Naive B cell (primary cell): ENCODE results near the gene FMNL2. TPM values are rescaled to one million over a fixed set of nuclear protein-coding genes. Genes with fewer than 3 reads are reported as not detected.

Source experiments
- ATAC-seq, 2 donors: fragments of 150-1000 bp; cut with Tn5 transposase; 2 replicates each; pipeline ENCODE4 v1.10.0; 2021; ENCODE audit warnings: low read depth in 2 of 2, mild to moderate bottlenecking in 2 of 2, moderate library complexity in 2 of 2
- DNase-seq: peaks from one replicate; pipeline ENCODE4 v3.0.0; 2022
- H3K27ac Mint-ChIP-seq, 6 donors: one replicate each; pipeline ENCODE4 v1.8.0; 2020 to 2022; ENCODE audit warnings: mild to moderate bottlenecking in 6 of 6, mixed read lengths in 6 of 6, moderate library complexity in 5 of 6, inconsistent platforms in 2 of 6
- H3K27me3 Mint-ChIP-seq, 3 donors: one replicate each; pipeline ENCODE4 v1.8.0; 2021 to 2022; ENCODE audit warnings: mixed read lengths in 3 of 3, mild to moderate bottlenecking in 1 of 3
- H3K36me3 Mint-ChIP-seq, 2 donors: one replicate each; pipeline ENCODE4 v1.8.0; 2020 to 2022; ENCODE audit warnings: mixed read lengths in 2 of 2, inconsistent platforms in 1 of 2, mild to moderate bottlenecking in 1 of 2
- H3K4me1 Mint-ChIP-seq, 3 donors: one replicate each; pipeline ENCODE4 v1.8.0; 2020 to 2022; ENCODE audit warnings: mixed read lengths in 3 of 3, inconsistent platforms in 1 of 3, mild to moderate bottlenecking in 1 of 3, moderate library complexity in 1 of 3
- H3K4me3 Mint-ChIP-seq, 8 donors: one replicate each; pipeline ENCODE4 v1.8.0; 2020 to 2022; ENCODE audit warnings: mild to moderate bottlenecking in 8 of 8, mixed read lengths in 8 of 8, moderate library complexity in 8 of 8, inconsistent platforms in 2 of 8
- H3K9me3 Mint-ChIP-seq, 7 donors: one replicate each; pipeline ENCODE4 v1.8.0; 2020 to 2022; ENCODE audit warnings: mixed read lengths in 7 of 7, mild to moderate bottlenecking in 5 of 7, inconsistent platforms in 2 of 7, moderate library complexity in 1 of 7
- polyA plus RNA-seq, 6 donors: library from polyadenylated mRNA; unstranded; fragments of 300-500 nt; fragmentation: Illumina TruSeq; gene quantifications; one replicate each; pipeline ENCODE4 v1.2.3, GENCODE V29; 2021; ENCODE audit warnings: low read depth in 6 of 6

The FMNL2 gene
- polyA plus RNA-seq, 6 donors from 2014 or later, result 0.08 to 1.4 (median 0.61) TPM

DNA sequence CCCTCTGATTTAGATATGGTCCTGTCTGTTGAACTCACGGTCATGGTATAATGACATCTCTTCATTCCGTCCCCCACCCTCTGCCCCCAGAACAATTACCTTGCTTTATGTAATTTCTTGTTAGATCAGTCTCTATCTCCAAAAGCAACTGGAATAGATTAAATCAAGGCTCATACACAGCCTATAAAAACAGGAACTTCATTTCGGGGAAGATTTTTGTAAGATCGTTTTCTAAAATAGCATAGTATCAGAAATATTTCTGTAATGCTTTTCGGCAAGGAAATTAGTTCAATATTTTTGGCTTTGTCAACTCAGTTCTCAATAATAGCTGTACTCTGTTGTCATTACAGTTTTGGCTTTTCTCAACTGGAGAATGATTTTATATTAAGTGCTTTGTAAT is 157.2 kb downstream of the FMNL2 start:
- H3K36me3 Mint-ChIP-seq, result no peaks in the 10 kb centered on the region
- no peak overlapping the region for H3K27ac Mint-ChIP-seq
- no peak overlapping the region for H3K4me3 Mint-ChIP-seq
- peaks cover 0 to 13% (median 4%) of the 10 kb centered on the region in 3 donors for H3K4me1 Mint-ChIP-seq
- peaks cover 0 to 5% (median 0%) of the 10 kb centered on the region in 7 donors for H3K9me3 Mint-ChIP-seq
- H3K27me3 Mint-ChIP-seq, result peaks cover 0 to 5% (median 4%) of the 10 kb centered on the region in 3 donors
- ATAC-seq (no peak), DNase-seq (no peak)

DNA sequence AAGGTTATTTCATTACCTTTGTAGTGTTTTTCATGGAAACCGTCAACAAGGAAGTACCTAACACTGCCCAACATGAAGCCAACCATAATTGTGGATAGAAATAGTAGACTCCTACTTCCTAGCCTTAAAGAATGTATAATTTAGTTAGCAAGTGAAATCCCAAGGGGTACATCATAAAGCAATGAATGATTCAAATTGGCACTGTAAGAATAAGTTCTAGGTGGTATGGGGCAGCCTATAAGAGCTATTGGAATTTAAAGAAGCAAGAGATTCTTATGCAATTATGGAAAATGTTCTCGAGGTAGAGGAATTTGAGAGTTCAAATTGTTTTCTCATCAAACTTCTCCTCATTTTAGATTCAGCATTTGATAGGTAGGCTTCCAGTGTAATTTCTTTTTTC is 157.9 kb downstream of the FMNL2 start:
- no peaks in the 10 kb centered on the region for H3K36me3 Mint-ChIP-seq
- H3K9me3 Mint-ChIP-seq, result peaks cover 0 to 9% (median 0%) of the 10 kb centered on the region in 7 donors
- H3K4me1 Mint-ChIP-seq, result peaks cover 0 to 13% (median 4%) of the 10 kb centered on the region in 3 donors
- H3K4me3 Mint-ChIP-seq, result no peak overlapping the region
- DNase-seq (no peak), ATAC-seq (no peak)
- peaks cover 0 to 5% (median 4%) of the 10 kb centered on the region in 3 donors for H3K27me3 Mint-ChIP-seq
- no peak overlapping the region for H3K27ac Mint-ChIP-seq

DNA sequence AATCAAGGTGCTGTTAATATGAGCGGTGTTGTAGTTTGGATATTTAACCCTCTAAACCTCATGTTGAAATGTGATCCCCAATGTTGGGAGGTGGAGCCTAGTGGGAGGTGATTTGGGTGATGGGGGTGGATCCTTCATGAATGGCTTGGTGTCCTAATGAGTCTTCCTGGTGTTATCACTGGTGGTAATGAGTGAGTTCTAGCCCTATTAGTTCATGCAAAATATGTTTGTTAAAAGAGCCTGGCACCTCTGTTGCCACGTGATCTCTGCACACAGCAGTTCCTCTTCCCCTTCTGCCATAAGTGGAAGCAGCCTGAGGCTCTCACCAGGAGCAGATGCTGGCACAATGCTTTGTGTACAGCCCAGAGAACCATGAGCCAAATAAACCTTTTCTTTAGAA is 158.4 kb downstream of the FMNL2 start:
- Mint-ChIP-seq H3K27ac (peak overlapping the region in 1 of 6 donors; percentile 37), H3K36me3 (no peaks in the 10 kb centered on the region), H3K4me1 (peaks cover 0 to 13% (median 4%) of the 10 kb centered on the region in 3 donors), H3K27me3 (peaks cover 0 to 5% (median 4%) of the 10 kb centered on the region in 3 donors), H3K9me3 (peaks cover 0 to 9% (median 0%) of the 10 kb centered on the region in 7 donors), H3K4me3 (no peak overlapping the region)
- DNase-seq (no peak), ATAC-seq (no peak)

DNA sequence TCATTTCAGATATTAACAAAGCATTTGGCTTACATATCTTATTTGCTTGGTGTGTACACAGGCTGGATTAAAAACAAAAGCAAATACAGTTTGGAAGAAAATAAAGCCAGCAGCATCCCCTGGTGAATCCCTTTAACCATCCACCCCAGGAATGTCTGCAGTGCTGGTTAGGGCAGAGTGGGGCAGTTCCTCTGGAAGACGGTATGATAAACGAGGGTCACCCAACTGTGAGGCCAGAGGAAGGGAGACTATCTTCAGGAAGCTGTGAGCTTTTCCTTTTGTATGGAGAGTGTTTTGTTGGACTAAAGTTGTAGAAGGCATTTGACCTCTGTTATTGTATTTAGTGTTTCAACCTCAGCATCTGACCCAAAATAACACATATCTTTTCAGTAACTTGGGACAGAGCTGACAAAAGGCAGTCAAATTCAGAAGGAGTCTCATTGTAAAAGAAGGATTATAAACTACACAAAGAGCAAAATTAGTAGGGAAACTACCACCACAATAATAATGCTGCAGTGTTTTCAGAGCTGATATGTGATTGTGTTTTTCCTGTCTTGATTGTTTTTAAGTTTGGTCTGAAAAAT is 159.1 kb downstream of the FMNL2 start:
- Mint-ChIP-seq H3K36me3 (no peaks in the 10 kb centered on the region), H3K4me3 (no peak overlapping the region), H3K27me3 (peaks cover 0 to 5% (median 4%) of the 10 kb centered on the region in 3 donors), H3K27ac (no peak overlapping the region), H3K4me1 (peaks cover 0 to 13% (median 4%) of the 10 kb centered on the region in 3 donors), H3K9me3 (peaks cover 0 to 9% (median 0%) of the 10 kb centered on the region in 7 donors)
- DNase-seq, result no peak
- no peak for ATAC-seq

DNA sequence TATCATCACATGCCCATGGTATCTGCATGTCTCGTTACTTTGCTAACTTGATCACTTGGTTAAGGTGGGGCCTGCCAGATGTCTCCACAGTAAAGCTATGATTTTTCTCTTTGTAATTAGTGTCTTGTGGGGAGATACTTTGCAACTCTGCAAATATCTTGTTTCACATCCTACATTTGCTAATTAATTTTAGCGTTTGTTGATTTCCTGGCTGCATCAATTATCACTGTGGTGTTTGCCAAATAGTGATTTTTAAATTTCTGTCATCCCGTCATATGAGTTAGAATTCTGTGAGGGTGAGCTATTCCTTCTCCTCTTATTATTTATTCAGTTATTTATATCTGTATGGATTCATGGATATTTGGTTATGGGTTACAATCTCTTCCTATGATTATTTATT is 161.4 kb downstream of the FMNL2 start:
- peaks cover 0 to 5% (median 0%) of the 10 kb centered on the region in 3 donors for H3K27me3 Mint-ChIP-seq
- no peaks in the 10 kb centered on the region for H3K36me3 Mint-ChIP-seq
- DNase-seq, result no peak
- ATAC-seq, result no peak
- peaks cover 2 to 13% (median 4%) of the 10 kb centered on the region in 3 donors for H3K4me1 Mint-ChIP-seq
- no peak overlapping the region for H3K27ac Mint-ChIP-seq
- peaks cover 0 to 9% (median 0%) of the 10 kb centered on the region in 7 donors for H3K9me3 Mint-ChIP-seq
- no peak overlapping the region for H3K4me3 Mint-ChIP-seq

DNA sequence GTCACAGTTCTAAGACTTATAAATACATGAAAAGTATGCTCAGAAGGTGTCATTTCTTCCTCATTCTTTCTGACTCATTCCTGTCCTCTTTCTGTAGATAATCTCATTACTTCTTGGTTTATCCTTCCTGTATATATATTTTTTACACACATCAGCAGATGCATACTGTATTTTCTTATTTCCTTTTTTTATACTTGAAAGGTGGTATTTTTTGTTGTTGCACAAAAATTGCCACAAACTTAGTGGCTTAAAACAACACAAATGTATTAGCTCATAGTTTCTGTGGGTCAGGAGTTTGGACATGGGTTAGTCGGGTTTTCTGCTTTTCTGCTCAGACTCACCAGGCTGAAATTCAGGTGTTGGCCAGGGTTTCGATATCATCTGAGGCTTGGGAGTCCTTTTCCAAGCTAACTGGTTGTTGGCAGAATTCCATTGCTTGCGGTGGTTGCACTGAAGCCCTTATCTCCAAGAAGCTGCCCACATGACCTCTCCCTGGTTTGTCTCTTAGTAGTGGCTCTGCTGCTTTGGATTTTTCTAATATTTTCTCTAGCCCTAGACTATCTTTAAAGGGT is 162.6 kb downstream of the FMNL2 start:
- H3K4me3 Mint-ChIP-seq, result no peak overlapping the region
- peaks cover 0 to 5% (median 0%) of the 10 kb centered on the region in 3 donors for H3K27me3 Mint-ChIP-seq
- DNase-seq (no peak), ATAC-seq (no peak)
- H3K9me3 Mint-ChIP-seq, result peaks cover 0 to 9% (median 0%) of the 10 kb centered on the region in 7 donors
- no peak overlapping the region for H3K27ac Mint-ChIP-seq
- H3K4me1 Mint-ChIP-seq, result peaks cover 2 to 8% (median 4%) of the 10 kb centered on the region in 3 donors
- no peaks in the 10 kb centered on the region for H3K36me3 Mint-ChIP-seq

DNA sequence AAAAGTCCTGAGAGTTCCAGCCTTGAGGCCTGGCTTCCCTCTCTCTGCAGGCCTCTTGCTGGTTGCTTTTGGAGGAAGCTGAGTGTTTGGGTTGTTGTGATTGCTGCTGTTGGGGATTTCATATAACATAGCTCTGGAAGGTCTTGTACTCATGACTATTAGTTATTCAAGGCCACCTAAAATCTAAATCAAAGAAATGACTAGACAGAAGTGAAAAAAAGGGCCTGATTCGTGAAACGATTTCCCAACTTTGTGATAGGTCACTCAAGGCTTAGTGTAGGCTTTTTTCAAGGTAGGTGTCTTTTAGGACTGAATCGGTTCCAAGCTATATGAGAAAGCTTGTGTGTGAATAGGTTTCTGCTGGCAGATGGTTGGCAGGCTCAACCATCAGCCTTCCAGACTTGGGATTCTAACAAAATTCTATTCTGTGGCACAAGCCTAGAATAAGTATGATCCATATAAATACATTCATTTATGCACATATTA is 164.4 kb downstream of the FMNL2 start:
- Mint-ChIP-seq H3K4me3 (peak overlapping the region in 1 of 8 donors; percentile 0), H3K27me3 (no peaks in the 10 kb centered on the region), H3K27ac (no peak overlapping the region), H3K36me3 (no peaks in the 10 kb centered on the region), H3K4me1 (peaks cover 0 to 2% (median 0%) of the 10 kb centered on the region in 3 donors), H3K9me3 (peaks cover 0 to 9% (median 0%) of the 10 kb centered on the region in 7 donors)
- no peak for DNase-seq
- ATAC-seq, result no peak

DNA sequence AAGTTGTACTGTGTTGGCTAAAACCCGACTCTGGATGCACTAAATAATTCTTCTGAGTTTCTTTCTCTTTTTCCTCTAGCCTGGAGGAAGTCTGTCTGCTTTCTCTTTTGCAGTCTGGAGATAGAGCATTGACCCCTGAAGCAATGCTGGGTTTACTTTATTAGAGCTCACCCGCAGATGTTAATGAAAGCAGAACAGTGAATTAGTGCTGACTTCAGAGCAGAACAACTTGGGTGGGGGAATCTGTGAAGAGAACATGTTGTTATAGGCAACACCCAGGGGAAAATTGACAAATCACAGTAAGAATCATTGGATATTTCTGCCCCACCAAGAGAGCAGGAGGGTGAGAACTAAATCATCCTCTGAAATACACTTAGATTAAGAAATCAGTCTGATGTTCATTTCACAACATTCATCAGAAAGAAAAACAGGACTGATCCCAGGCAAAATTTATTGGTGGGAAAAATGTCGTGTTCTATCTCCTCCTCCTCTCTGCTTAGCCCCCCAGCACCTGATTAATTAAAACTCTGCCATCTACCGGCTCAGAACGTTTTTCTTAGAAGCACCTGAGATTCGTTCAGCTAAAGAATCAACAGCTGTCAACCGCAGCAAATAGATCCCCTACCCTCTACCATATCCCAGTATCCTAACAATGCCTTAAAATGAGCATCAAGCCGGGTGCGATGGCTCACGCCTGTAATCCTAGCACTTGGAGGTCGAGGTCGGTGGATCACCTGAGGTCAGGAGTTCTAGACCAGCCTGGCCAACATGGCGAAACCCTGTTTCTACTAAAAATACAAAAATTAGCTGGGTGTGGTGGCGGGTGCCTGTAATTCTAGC is 165.1 kb downstream of the FMNL2 start:
- H3K4me1 Mint-ChIP-seq, result peaks cover 0 to 2% (median 0%) of the 10 kb centered on the region in 3 donors
- no peaks in the 10 kb centered on the region for H3K27me3 Mint-ChIP-seq
- DNase-seq (no peak), ATAC-seq (peak; percentile 14 to 58)
- peaks cover 0 to 9% (median 0%) of the 10 kb centered on the region in 7 donors for H3K9me3 Mint-ChIP-seq
- no peaks in the 10 kb centered on the region for H3K36me3 Mint-ChIP-seq
- peak overlapping the region in 1 of 8 donors; percentile 0 for H3K4me3 Mint-ChIP-seq
- no peak overlapping the region for H3K27ac Mint-ChIP-seq

DNA sequence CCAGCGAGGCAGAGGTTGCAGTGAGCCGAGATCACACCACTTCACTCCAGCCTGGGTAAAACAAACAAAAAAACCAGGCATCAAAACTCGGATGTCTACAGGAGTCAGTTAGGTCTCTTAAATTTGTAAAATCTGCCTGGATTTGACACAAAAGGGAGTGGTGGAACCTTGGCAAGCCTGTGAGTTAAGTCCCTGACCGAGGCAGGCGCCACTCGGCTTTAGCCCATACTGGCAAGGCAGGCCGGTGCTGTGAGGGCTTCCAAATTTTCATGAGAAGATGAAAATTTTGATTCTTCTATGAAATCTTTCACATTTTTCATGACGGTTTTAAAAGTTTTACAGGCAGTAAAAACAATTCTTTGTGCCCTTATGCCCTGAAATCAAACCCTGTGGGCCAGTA is 165.8 kb downstream of the FMNL2 start:
- Mint-ChIP-seq H3K4me3 (no peak overlapping the region), H3K27me3 (no peaks in the 10 kb centered on the region), H3K9me3 (peaks cover 0 to 9% (median 0%) of the 10 kb centered on the region in 7 donors), H3K27ac (no peak overlapping the region), H3K36me3 (no peaks in the 10 kb centered on the region), H3K4me1 (peaks cover 0 to 2% (median 0%) of the 10 kb centered on the region in 3 donors)
- ATAC-seq (no peak), DNase-seq (no peak)

DNA sequence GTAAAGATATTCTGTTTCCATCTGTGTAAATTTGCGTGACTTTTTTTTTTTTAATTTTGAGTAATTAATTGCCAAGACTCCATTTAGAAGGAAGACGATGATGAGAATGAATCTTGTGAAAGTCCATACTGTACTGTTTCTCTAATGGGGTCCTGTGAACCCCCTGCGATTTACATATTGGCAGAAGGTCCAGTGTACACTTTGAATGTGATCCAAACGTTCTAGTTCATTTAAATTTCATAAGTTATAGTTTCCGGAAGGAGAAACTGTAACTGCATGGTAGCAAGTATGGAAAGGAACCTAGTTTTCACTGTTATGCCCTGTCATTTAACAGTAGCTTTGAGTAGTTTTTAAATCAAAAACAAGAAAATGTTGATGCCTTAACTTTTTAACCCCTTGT is 166.7 kb downstream of the FMNL2 start:
- ATAC-seq (no peak), DNase-seq (no peak)
- H3K27me3 Mint-ChIP-seq, result no peaks in the 10 kb centered on the region
- peaks cover 0 to 2% (median 0%) of the 10 kb centered on the region in 3 donors for H3K4me1 Mint-ChIP-seq
- no peak overlapping the region for H3K4me3 Mint-ChIP-seq
- no peak overlapping the region for H3K27ac Mint-ChIP-seq
- peaks cover 0 to 8% (median 0%) of the 10 kb centered on the region in 7 donors for H3K9me3 Mint-ChIP-seq
- no peaks in the 10 kb centered on the region for H3K36me3 Mint-ChIP-seq

DNA sequence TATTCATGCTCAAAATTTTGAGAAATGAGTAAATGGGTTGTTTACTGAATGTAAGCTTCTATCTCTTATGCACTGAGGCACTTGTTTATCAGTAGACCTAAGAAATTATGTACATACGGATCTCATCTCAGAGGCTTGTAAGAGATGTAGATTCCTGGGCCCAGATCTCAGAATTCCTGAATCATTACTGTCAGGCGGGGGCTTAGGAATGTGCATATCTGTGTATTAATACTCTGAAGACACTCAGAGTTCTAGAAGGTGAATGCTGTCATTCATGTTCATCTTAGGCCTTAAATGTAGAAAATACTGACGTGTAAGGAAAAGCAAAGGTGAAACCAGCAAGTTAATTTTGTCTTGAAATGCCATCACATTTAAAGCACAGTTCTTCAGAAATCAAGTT is 169.6 kb downstream of the FMNL2 start:
- H3K36me3 Mint-ChIP-seq, result no peaks in the 10 kb centered on the region
- no peak overlapping the region for H3K27ac Mint-ChIP-seq
- ATAC-seq, result no peak
- no peak for DNase-seq
- peaks cover 0 to 1% (median 0%) of the 10 kb centered on the region in 7 donors for H3K9me3 Mint-ChIP-seq
- no peaks in the 10 kb centered on the region for H3K27me3 Mint-ChIP-seq
- peaks cover 0 to 2% (median 0%) of the 10 kb centered on the region in 3 donors for H3K4me1 Mint-ChIP-seq
- no peak overlapping the region for H3K4me3 Mint-ChIP-seq

DNA sequence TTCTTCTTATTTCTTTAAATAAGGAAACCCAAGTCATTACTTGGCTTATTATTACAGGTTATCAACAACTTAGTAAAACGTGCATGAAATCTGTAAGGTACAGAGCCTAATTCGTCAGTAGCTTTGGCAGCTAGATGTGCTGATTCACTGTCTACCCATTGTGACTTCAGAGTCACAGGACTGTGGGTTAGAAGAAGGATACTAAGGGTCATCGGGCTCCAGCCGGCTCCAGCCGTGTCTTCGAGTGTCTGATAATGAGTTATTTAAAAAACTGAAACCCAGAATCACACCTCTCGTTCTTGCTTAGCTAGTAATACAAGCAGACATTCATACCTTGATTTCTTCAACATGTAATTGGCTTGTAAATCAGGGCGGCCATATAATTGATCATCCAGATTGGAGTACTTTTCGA is 170.5 kb downstream of the FMNL2 start:
- Mint-ChIP-seq H3K4me1 (no peaks in the 10 kb centered on the region), H3K9me3 (peaks cover 0 to 1% (median 0%) of the 10 kb centered on the region in 7 donors), H3K27me3 (no peaks in the 10 kb centered on the region), H3K36me3 (no peaks in the 10 kb centered on the region), H3K27ac (no peak overlapping the region), H3K4me3 (no peak overlapping the region)
- DNase-seq (no peak), ATAC-seq (no peak)

DNA sequence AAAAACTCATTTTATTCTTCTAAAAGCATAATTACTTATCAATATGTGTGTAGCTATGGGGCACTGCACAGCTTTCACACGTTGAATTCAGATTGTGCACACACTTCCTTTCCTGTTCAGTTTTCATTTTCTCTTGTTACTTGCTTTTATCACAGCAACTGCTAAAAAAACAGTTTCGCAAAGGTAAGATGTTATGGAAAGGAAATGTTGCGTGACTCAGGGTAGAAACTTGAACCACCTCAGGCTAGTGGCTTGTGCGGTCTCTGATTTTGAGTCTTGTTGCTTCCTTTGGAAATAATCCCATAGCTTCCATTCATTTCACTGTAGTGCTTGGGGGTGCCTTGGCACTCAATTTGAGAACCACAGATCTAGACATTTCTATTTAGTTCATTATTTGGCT is 171.9 kb downstream of the FMNL2 start:
- DNase-seq (no peak), ATAC-seq (no peak)
- Mint-ChIP-seq H3K27ac (no peak overlapping the region), H3K9me3 (peaks cover 0 to 1% (median 0%) of the 10 kb centered on the region in 7 donors), H3K27me3 (no peaks in the 10 kb centered on the region), H3K4me3 (no peak overlapping the region), H3K36me3 (no peaks in the 10 kb centered on the region), H3K4me1 (no peaks in the 10 kb centered on the region)
